ENCODE measurements around the gene SOAT1. TPM values are rescaled to one million over a fixed set of nuclear protein-coding genes. Genes with fewer than 3 reads are reported as not detected.
"Not testable (repeated sequence)": the region's sequence is repeated elsewhere in the genome, so short reads cannot be mapped to it uniquely, and the experiment has no call there.

SOAT1 gene
- polyA plus RNA-seq (ENCODE audit: insufficient read length), result 10.7 TPM

DNA sequence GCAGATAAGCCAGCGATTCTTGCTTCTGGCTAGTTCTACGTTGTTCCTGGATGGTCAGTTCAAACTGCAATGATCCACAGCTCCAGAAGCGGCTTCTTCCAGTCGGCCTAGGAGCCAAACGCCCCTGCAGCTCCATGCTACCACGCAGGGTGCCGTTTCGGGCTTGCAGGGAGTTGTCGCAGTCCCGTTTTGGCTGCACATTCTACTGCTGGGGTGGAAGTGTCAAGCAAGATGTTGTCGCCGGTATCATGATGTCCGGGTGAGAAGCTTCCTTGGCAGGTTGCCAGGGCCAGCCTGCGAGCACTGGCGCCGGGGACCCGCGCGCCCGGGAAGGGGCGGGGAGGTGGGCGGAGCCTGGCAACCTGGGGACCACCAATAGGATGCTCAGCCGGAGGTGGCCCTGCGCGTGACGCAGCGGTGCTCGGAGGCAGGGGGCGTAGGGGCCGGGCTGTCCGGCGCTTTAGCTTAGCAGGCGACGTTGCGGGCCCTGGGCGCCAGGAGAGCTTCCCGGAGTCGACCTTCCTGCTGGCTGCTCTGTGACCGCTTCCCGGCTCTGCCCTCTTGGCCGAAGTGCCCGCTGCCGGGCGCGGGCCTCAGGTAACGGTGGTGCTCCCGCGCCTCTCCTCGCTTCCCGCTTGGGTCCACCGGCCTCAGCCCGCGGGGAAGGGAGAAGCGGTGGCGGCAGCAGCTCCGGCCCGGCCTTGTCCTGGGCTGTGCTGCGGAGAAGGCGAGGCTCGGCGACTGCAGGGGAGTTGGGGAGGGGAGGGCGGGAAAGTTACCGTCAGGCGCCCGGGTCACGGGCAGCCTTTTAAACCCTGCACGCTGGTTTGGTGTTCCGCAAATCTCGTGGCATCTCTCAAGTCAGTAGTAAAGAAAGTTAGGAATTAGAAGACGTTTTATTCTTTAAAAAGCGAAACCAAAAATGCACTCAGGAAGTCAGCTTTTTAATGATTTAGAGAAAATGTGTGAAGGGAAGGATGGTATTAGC lies at the start of gene SOAT1:
TSS of gene SOAT1 (plus strand) at position 458 of the 988 bp plus-strand sequence. CDS start 8,888 bp downstream, outside the sequence.
- peak; percentile 95 for DNase-seq

GRCh38 chr1:179245426-179245825 lies 48.2 kb upstream of the SOAT1 start:
- not testable (repeated sequence) for DNase-seq

DNA sequence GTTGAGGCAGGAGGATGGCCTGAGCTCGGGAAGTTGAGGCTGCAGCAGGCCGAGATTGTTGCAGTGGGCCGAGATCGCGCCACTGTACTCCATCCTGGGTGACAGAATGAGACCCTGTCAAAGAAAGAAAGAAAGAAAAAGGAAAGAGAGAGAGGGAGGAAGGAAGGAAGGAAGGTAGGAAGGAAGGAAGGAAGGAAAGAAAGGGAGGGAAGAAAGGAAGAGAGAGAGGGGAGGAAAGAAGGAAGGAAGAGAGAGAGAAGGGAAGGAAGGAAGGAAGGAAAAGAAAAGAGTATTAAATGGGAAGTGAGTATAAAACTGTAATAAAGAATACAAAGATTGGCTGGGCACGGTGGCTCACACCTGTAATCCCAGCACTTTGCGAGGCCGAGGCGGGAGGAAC lies 45.7 kb upstream of the SOAT1 start:
- DNase-seq, result no peak

- no peak for DNase-seq
These were observed 41.9 kb upstream of the SOAT1 start for GRCh38 chr1:179251675-179252074.

GRCh38 chr1:179252606-179253005 lies 41.0 kb upstream of the SOAT1 start:
- no peak for DNase-seq

DNA sequence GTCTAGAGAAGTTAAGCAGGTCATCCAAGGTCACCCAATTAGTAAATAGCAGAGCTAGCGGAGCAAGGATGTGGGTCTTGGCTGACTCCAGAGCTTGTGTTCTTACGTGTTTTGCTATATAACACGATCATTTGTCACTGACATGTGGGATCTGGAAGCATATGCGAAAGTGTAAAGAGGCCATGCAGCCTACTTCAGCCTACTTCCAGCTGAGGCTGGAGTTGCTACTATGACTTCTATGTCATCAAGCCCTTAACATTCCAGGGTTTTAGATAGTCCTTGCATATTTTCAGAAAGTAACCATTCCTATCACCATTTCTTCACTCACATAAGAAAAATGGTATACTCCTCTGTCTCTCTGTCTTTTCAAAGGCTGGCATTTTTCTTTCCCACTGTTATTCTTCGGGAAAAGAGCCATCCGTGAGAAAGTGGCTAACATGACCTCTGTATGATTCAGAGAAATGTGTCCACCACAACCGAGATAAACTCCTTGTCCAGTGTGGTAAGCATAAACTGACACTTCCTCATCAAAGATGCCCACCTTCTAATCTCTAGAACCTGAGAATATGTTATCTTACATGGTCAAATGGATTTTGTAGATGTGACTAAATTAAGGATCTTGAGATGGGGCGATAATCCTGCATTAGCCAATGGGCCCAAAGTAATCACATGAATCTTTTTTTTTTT lies 40.2 kb upstream of the SOAT1 start:
- DNase-seq, result no peak

GRCh38 chr1:179262183-179262582 lies 31.4 kb upstream of the SOAT1 start:
- DNase-seq, result no peak

DNA sequence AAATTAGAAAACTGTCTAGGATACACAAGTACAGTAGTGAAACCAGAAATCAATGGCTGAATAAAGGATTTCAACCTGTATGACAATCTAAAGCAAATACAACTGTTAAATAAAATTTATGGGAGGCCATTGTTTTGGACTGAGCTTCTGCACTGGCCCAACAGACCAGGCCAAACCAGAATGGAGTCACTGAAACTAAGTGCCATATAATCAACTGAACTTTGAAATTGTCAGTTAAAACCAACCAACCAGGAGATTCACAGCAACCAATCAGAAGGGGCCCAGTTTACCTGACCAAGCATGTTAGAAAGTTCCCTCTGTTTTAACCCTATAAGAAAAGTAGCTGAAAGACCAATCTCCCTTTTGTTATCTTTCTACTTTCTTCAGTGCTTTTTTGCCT lies 30.5 kb upstream of the SOAT1 start:
- DNase-seq, result no peak

DNA sequence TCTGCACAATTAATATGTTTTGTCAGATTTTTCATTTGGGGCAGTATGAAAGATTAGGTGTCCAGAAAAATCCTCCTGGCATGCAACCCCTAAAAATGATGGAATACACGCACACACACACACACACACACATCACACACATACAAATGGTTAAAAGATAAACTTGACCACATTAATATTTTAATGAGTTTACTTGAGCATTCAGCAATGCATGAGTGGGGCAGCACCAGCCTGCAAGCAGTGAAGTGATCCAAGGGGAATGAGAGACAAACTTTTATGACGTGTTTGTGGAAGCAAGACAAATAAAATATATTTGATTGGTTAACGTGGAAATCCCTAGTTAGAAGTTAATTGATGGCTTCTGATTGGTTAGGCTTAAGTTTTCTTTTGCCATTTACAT lies 29.1 kb upstream of the SOAT1 start:
- no peak for DNase-seq

DNA sequence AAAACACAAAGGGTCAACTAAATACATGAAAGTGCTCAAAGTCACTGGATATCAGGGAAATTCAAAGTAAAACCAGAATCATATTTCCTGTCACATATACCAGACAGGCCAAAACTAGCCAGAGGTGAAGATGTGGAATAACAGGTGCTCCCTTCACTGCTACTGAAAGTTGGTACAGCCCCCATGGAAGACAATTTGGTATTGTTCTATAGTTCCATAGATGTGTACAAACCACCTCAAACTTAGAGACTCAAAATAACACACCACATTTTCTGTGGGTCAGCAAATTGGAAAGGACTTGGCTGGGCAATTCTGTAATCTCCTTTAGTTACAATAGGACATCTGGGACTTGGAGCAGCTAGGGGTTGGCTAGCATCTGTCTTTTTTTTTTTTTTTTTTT lies 24.5 kb upstream of the SOAT1 start:
- DNase-seq, result no peak

GRCh38 chr1:179274424-179274823 lies 19.2 kb upstream of the SOAT1 start:
- DNase-seq, result not testable (repeated sequence)

DNA sequence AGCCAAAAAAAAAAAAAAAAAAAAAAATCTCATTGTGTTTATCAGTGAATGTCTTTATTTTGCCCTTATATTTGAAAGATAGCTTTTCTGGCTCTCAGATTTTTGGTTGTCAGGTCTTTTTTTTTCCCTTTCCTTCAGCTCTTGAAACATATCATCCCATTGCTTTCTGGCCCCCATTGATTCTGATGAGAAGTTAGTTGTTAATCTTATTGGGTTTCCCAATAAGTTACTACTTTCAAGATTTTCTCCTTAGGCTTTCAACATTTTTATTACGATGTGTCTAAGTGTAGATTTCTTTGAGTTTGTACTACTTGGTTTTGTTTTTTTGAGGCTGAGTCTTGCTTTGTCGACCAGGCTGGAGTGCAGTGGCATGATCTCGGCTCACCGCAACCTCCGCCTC lies 14.7 kb upstream of the SOAT1 start:
- DNase-seq, result no peak

GRCh38 chr1:179283992-179284391 lies 9.6 kb upstream of the SOAT1 start:
- DNase-seq, result no peak

- no peak for DNase-seq
These were observed 5.7 kb upstream of the SOAT1 start for GRCh38 chr1:179287946-179288345.

DNA sequence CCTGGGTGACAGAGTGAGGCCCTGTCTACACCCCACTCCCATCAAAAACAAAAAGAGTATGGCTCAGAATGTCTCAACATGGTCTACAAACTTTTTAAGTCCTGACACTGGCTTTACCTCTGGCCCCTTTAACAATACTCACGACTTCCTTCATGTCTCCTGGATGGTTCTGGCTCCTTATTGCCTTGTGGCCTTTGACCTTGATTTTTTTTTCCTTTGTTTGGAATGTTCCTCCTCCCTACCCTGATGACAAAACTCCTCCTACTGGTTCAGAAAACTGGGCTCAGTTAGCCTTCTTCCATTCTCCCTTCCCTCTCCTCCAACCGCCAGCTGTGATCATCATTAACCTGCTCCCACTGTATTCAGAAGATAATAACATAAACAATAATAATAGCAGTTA lies 4.6 kb upstream of the SOAT1 start:
- DNase-seq, result no peak

DNA sequence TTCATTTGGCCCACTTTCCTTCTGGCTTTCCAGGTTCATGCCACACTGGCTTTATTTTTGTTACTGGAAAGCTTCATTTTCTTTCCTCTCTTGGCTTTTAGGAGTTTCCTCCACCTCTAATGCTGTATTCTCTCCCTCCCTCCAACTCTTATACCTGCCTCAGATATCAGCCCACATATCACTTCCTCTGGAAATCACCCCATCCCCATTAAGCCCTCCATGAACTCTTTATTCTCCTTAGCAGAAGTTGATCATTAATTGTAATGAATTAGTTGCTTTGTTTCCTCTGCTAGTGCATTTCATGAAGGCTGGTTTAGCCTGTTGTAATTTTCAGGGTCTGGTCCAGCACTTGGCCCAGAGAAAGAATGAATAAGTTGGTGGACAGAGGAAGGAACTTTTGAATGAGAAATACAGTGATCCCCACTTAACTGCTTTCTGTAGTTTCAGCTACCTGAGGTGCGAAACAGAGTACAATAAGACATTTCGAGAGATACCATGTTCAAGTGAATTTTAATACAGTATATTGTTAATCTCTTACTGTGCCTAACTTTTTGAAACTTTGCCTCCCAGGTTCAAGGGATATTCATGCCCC lies 1.7 kb downstream of the SOAT1 start:
- no peak for DNase-seq

- DNase-seq, result no peak
These were observed 2.9 kb downstream of the SOAT1 start for GRCh38 chr1:179296356-179297104.

- DNase-seq, result no peak
These were observed 3.4 kb downstream of the SOAT1 start for GRCh38 chr1:179297105-179297378.

DNA sequence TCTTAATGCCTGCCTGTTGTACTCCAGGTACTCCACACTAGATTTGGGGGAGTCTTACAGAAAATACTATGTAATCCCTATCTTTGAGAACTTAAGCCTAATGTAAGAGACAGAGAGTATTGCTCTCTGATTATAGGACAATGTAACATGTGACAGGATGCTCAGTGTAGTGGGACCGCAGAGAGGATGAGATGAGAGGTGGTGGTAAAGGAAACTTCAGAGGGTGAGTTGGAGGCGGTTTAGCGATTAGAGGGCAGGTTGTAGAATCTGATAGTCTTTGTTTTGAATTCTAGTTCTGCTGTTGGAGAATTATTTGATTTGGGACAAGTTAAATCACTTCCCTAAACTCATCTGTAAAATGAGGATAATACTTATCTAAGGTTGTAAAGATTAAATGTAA lies 5.4 kb downstream of the SOAT1 start:
- no peak for DNase-seq

DNA sequence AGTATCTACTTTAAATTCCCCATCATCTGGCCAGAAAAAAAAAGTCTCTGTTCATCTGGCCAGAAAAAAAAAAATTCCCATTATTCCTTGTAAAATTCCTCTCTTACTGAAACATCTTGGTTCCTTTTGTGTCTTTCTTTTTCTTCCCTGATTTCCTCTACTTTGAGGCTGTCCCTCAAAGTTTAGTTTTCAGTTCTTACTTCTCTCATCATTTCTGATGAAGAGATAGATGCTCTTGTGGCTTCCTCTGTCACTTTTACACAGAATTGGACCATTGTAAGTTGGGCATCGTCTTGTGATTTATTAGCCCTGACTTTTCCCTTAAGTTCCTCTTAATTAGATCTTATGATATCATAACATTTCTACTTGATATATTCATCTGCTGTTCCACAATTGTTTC lies 6.5 kb downstream of the SOAT1 start:
- no peak for DNase-seq

DNA sequence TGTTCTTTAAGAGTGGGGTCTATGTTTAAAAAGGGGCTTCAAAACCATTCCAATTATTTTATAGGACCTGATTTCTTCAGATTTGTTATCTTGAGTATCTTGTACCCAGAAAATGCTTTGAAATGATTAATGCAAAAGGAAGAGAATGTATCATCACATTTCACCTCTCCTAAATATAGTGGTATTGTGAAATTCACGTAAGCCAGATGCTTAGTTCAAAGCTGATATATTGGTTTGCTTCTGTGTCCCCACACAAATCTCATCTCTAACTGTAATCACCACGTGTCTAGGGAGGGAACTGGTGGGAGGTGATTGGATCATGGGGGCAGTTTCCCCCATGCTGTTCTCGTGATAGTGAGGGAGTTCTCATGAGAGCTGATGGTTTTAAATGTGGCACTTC lies 8.5 kb downstream of the SOAT1 start:
- no peak for DNase-seq

- no peak for DNase-seq
These were observed 9.7 kb downstream of the SOAT1 start for GRCh38 chr1:179303200-179303785.
